ENCODE measurements around the gene TAAR2. TPM values are rescaled to one million over a fixed set of nuclear protein-coding genes. Genes with fewer than 3 reads are reported as not detected.

Gene TAAR2
- total RNA-seq, 1 experiment from 2014 or later = not detected

DNA sequence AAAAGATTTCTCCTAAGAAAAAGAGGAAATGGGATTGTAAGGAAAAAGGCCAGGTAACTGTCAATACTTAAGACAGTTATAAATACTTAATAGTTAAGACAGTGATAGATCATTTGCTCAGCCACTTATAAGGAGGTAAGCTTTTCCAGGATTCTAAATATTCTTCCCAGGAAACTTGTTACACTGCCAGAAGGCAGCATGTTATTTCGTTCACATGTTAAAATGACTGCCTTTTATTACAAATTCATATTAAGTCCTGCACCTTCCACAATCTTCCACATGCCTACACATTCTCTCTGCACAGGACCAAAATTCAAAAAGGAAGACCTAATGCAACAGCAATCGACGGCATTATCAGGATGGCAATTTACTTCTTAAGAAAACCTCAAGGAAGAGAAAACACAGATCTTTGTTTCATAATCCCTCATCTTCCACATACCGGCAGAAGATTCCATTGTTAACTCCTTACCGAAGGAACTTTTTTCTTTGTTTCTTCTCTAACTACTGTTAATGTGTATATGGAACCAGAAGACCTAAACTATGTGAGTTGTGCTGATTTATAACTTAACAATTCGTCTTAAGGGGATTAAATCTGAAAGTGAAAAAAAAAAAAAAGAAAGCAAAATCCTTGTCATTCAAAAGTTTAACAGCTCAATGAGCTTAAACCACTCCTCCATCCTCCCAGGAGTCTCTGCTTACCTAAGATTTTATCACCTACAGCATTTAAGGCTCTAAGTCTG lies 799 bp downstream of the TAAR2 start:
- H3K27ac ChIP-seq (ENCODE audit: low read depth, low read length) = no peak overlapping the region
- H3K4me1 ChIP-seq (ENCODE audit: control insufficient read depth in 1 of 2, insufficient read depth in 2 of 2, low read length in 2 of 2) = no peaks in the 10 kb centered on the region
- no peaks in the 10 kb centered on the region for H3K27me3 ChIP-seq (ENCODE audit: insufficient read depth, low read length)
- no peak overlapping the region for H3K4me3 ChIP-seq (replicated peaks in 1 of 2; ENCODE audit: low read depth in 1 of 2, low read length in 2 of 2)
- H3K9me2 ChIP-seq (ENCODE audit: insufficient read depth) = no peaks in the 10 kb centered on the region
- no peak for TF ChIP-seq SIN3A (IDR thresholded peaks at IDR 0.05; ENCODE audit: low read depth)
- no peak for TF ChIP-seq POLR2AphosphoS5 (IDR thresholded peaks at IDR 0.05; ENCODE audit: low read depth, low read length)
- H3K4me2 ChIP-seq (ENCODE audit: low read length) = no peak overlapping the region
- CTCF ChIA-PET = no interaction called here
- no peak overlapping the region for H2AFZ ChIP-seq (ENCODE audit: low read depth, low read length, poor library complexity, severe bottlenecking)
- no peak overlapping the region for H3K9ac ChIP-seq (ENCODE audit: low read length)
- RAD21 ChIA-PET (ENCODE audit: low non-redundant PET in 1 of 2, low total read pairs in 2 of 2, uncharacterized antibody in 2 of 2, unreplicated experiment in 2 of 2) = no interaction called here
- no TSS peak for BruUV-seq (replicated peaks)
- H4K20me1 ChIP-seq (ENCODE audit: insufficient read depth) = no peaks in the 10 kb centered on the region
- ATAC-seq = no peak
- no peaks in the 10 kb centered on the region for H3K9me3 ChIP-seq (ENCODE audit: control insufficient read depth in 1 of 2, insufficient read depth in 1 of 2, low read depth in 1 of 2, low read length in 2 of 2)
- no peaks in the 10 kb centered on the region for H3K36me3 ChIP-seq (ENCODE audit: control insufficient read depth in 1 of 2, insufficient read depth in 2 of 2, low read length in 2 of 2)
- intact Hi-C loops (cut with micrococcal nuclease) = no loop called here
- no peak for DNase-seq (ENCODE audit: low read depth, low spot score)
- POLR2A ChIA-PET = no interaction called here
- no peaks in the 10 kb centered on the region for H3K79me2 ChIP-seq (ENCODE audit: insufficient read depth, low read length)

- Histone ChIP-seq H3K4me1 (ENCODE audit: control insufficient read depth in 1 of 2, insufficient read depth in 2 of 2, low read length in 2 of 2) (peaks cover 0 to 6% of the 10 kb centered on the region in 2 experiments; a peak in 1 of 4 replicates), H3K27ac (ENCODE audit: low read depth, low read length) (no peak overlapping the region), H2AFZ (ENCODE audit: low read depth, low read length, poor library complexity, severe bottlenecking) (no peak overlapping the region), H3K79me2 (ENCODE audit: insufficient read depth, low read length) (no peaks in the 10 kb centered on the region), H3K4me3 (replicated peaks in 1 of 2; ENCODE audit: low read depth in 1 of 2, low read length in 2 of 2) (no peak overlapping the region), H3K9ac (ENCODE audit: low read length) (no peak overlapping the region), H3K36me3 (ENCODE audit: control insufficient read depth in 1 of 2, insufficient read depth in 2 of 2, low read length in 2 of 2) (no peaks in the 10 kb centered on the region), H3K27me3 (ENCODE audit: insufficient read depth, low read length) (no peaks in the 10 kb centered on the region), H4K20me1 (ENCODE audit: insufficient read depth) (no peaks in the 10 kb centered on the region), H3K9me2 (ENCODE audit: insufficient read depth) (no peaks in the 10 kb centered on the region), H3K9me3 (ENCODE audit: control insufficient read depth in 1 of 2, insufficient read depth in 1 of 2, low read depth in 1 of 2, low read length in 2 of 2) (no peaks in the 10 kb centered on the region), H3K4me2 (ENCODE audit: low read length) (no peak overlapping the region)
- ChIA-PET POLR2A (no interaction called here), CTCF (no interaction called here), RAD21 (ENCODE audit: low non-redundant PET in 1 of 2, low total read pairs in 2 of 2, uncharacterized antibody in 2 of 2, unreplicated experiment in 2 of 2) (no interaction called here)
- BruUV-seq (replicated peaks) = no TSS peak
- TF ChIP-seq FOSL1 (IDR thresholded peaks at IDR 0.05; ENCODE audit: low read depth) (no peak), ATF3 (IDR thresholded peaks at IDR 0.05) (no peak), POLR2AphosphoS5 (IDR thresholded peaks at IDR 0.05; ENCODE audit: low read depth, low read length) (no peak), CTCF (IDR thresholded peaks at IDR 0.05 in 2 of 3, conservative IDR thresholded peaks at IDR 0.05 in 1 of 3; ENCODE audit: borderline replicate concordance in 1 of 3, insufficient read depth in 1 of 3, low read depth in 2 of 3, low read length in 2 of 3) (no peak), EGR1 (IDR thresholded peaks at IDR 0.05; ENCODE audit: low read depth) (no peak), TCF7L2 (IDR thresholded peaks at IDR 0.05; ENCODE audit: borderline replicate concordance, extremely low read depth, insufficient read depth, insufficient read length) (no peak), ELF1 (IDR thresholded peaks at IDR 0.05; ENCODE audit: borderline replicate concordance, low read depth) (no peak), ZNF274 (IDR thresholded peaks at IDR 0.05; ENCODE audit: low read depth, low read length) (no peak)
- DNase-seq (ENCODE audit: low read depth, low spot score) = no peak
- intact Hi-C loops (cut with micrococcal nuclease) = no loop called here
- ATAC-seq = no peak
Measured at GRCh38 chr6:132616677-132617076, 7.4 kb downstream of the TAAR2 start.
